HUES64 (cell line): ENCODE results near the gene LEMD1.
"Not testable (repeated sequence)": the region's sequence is repeated elsewhere in the genome, so short reads cannot be mapped to it uniquely, and the experiment has no call there.

Source experiments
- H3K27ac ChIP-seq: 2 replicates; pipeline ENCODE4 v1.7.0; 2013; ENCODE audit warnings: low read depth, low read length, inconsistent platforms
- H3K27me3 ChIP-seq: 2 replicates; pipeline ENCODE4 v1.6.1; 2013; ENCODE audit warnings: mild to moderate bottlenecking, low read length; ENCODE audit not compliant: insufficient read depth
- H3K36me3 ChIP-seq: 2 replicates; pipeline ENCODE4 v1.6.1; 2013; ENCODE audit warnings: mild to moderate bottlenecking, low read length; ENCODE audit not compliant: insufficient read depth
- H3K4me1 ChIP-seq: 2 replicates; pipeline ENCODE4 v1.6.1; 2013; ENCODE audit warnings: mild to moderate bottlenecking, low read length, moderate library complexity; ENCODE audit not compliant: insufficient read depth
- H3K4me3 ChIP-seq: 2 replicates; pipeline ENCODE4 v1.5.1; 2013; ENCODE audit warnings: mild to moderate bottlenecking, low read length, moderate library complexity
- H3K9ac ChIP-seq: 2 replicates; pipeline ENCODE4 v1.6.1; 2013; ENCODE audit warnings: mild to moderate bottlenecking, low read depth, low read length
- H3K9me3 ChIP-seq: 2 replicates; pipeline ENCODE4 v1.6.1; 2013; ENCODE audit warnings: low read depth, low read length; ENCODE audit not compliant: insufficient read depth
- WGBS: fragments of 150-250, 120-280 bp; methylation state at CpG from one replicate; pipeline ENCODE4 v1.1.7; 2013; ENCODE audit warnings: missing lambda C conversion rate; 5-methylcytosine and 5-hydroxymethylcytosine counted together

LEMD1 gene

DNA sequence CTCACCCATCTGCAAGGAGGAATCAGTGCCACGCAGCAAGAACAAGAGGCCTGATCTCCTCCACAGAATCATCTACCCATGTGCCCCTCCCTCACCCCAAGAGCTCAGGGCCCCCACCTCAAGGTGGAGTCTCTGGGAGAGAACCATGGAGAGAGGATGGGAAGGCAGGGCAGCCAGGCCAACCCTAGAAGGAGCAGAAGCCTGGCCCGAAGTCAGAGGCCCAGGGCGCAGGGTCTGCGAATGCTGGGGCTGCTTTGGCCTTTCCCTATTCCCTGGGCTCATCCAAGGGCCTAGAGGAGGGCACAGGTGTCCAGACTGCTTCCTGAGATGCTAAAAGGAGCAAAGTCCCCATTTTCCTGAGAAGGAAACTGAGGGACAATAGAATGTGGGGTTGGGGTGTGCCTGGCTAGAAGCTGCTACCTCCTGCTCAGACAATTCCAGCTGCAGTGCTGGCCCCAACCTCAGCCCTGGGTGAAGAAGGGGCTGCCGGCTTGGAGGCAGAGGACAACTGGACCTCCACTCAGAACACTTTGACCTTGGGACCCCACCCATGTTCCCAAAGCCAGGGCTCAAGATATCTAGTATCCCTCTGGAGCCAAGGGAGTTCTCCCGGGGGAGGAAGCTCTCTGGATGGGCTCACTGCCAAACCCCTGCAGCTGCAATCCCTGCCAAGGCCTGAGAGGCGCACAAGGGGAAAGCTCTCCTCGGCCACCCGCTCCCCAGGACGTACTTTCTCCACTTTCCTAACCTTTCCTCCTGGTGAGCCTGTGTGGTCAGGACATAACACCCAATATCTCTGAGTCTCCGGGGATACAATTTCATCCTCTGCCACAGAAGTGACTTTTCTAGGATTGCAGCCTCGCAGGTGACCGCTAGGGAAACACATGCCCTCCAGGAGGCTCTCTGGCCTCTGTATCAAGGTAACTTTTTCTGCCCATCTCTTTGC lies 16.6 kb upstream of the LEMD1 start:
- WGBS: 69% methylated on average over 13 of the region's 13 CpGs
- 0 out of 2 replicates have a peak, but pooled peaks cover 3% of the 10 kb centered on the region for H3K27me3 ChIP-seq
- H3K27ac ChIP-seq: no peak overlapping the region
- H3K9ac ChIP-seq: no peak overlapping the region
- H3K4me3 ChIP-seq: no peak overlapping the region
- H3K4me1 ChIP-seq: peaks cover 43% of the 10 kb centered on the region
- no peaks in the 10 kb centered on the region for H3K9me3 ChIP-seq
- no peaks in the 10 kb centered on the region for H3K36me3 ChIP-seq

DNA sequence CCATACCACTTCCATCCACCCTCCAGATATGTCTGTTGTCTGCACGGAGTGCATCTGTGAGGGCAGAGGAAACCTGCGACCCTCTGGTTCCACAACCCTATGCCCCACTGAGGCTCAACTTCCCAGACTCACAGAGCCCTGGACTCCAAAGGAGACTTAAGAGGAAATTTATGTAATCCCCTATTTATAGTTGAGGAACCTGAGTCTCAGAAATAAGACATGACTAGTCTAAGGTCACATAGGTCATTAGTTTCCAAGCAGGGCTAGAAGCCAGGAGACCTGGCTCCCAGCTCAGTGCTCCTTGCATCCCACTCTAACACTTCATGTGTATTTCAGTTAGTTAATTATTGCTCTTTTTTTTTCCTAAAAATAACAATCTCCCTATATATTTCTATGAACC lies 15.7 kb upstream of the LEMD1 start:
- 97% methylated on average over 2 of the region's 2 CpGs for WGBS

DNA sequence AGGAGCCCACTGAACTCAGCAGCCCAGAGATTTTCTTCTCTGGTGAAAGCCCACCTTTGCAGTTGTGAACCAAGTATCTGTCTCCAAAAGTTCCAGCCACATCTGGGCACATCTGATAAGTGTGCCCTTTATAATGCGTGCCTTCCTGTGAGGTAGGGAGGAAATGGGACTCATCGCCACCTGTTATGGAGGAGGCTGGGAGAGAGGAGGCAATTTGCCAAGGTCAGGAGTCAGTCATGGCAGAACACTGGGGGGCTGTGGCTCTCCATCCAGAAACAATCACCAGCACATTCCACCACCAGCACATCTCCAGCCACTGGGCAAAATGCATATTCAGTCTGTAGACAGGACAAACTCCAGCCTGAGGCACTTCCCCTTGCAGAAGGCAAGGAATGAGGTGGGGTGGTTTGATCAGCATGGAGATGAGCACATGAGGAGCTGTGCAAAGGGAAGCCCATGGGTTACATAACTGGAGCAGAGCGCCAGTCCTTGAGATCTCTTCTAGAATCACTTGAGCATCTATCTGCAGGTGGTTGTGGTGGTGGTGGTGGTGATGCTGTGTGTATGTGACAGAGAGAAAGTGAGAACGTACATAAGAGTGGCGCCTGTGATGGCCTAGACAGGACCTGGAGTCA lies 15.0 kb upstream of the LEMD1 start:
- no peaks in the 10 kb centered on the region for H3K9me3 ChIP-seq
- H3K27me3 ChIP-seq: 0 out of 2 replicates have a peak, but pooled peaks cover 3% of the 10 kb centered on the region
- WGBS: 92% methylated on average over 5 of the region's 5 CpGs
- H3K4me3 ChIP-seq: no peak overlapping the region
- H3K4me1 ChIP-seq: peaks cover 27% of the 10 kb centered on the region
- H3K9ac ChIP-seq: no peak overlapping the region
- no peak overlapping the region for H3K27ac ChIP-seq
- H3K36me3 ChIP-seq: no peaks in the 10 kb centered on the region

More for the DNA sequence above, 15.7 kb upstream of the LEMD1 start:
- no peak overlapping the region for H3K9ac ChIP-seq
- no peaks in the 10 kb centered on the region for H3K9me3 ChIP-seq
- peaks cover 34% of the 10 kb centered on the region for H3K4me1 ChIP-seq
- no peak overlapping the region for H3K27ac ChIP-seq
- H3K27me3 ChIP-seq: 0 out of 2 replicates have a peak, but pooled peaks cover 3% of the 10 kb centered on the region
- H3K36me3 ChIP-seq: no peaks in the 10 kb centered on the region
- H3K4me3 ChIP-seq: no peak overlapping the region

DNA sequence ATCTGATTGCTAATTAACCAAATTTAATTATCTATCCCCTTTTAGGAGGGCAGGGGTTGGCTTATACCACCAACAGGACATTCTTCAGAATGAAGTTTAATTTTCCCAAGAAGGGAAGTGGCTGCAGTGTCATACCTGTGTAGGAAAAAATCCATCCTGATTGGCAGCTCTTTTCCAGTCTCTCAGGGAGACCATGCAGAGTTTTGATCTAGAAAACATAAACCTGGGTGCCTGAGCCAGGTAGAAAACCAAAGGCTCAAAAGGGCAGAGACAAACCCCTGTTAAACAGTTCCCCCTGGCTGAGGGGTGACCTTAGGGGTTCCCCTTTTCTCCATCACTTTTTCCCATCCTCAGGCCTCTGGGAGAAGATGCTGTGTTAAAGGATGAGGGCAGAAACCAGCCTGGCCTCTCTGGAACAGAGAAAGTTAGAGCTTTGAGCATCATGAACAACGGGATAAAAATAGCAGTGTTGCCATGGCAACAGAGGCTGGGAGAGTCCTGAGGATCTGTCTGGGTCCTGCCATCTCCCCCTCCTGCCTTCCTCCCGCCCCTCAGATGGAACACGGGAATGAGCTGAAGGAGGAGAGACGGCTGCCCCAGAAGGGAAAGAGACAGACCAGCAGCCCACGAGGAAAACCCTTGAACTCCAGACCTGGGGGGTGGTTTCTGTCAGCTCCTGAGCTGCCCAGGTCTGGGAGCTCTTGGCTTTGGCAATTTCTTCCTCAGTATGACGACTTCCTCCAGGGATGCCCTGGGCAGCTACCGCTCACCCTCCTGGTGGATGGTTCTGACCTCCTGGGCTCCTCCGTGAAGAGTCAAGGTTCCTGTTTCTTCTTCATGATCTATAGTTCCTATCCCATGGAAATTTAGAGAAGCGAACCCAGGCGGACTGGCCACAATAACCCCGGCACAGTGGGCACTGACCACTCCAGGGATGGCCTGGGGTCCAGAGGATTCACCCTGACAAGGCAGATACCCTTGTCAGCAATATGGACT lies 14.0 kb upstream of the LEMD1 start:
- 75% methylated on average over 11 of the region's 11 CpGs for WGBS
- H3K4me1 ChIP-seq: peaks cover 20% of the 10 kb centered on the region
- H3K9ac ChIP-seq: no peak overlapping the region
- no peak overlapping the region for H3K4me3 ChIP-seq
- H3K36me3 ChIP-seq: no peaks in the 10 kb centered on the region
- no peaks in the 10 kb centered on the region for H3K9me3 ChIP-seq
- no peak overlapping the region for H3K27ac ChIP-seq
- 0 out of 2 replicates have a peak, but pooled peaks cover 3% of the 10 kb centered on the region for H3K27me3 ChIP-seq

DNA sequence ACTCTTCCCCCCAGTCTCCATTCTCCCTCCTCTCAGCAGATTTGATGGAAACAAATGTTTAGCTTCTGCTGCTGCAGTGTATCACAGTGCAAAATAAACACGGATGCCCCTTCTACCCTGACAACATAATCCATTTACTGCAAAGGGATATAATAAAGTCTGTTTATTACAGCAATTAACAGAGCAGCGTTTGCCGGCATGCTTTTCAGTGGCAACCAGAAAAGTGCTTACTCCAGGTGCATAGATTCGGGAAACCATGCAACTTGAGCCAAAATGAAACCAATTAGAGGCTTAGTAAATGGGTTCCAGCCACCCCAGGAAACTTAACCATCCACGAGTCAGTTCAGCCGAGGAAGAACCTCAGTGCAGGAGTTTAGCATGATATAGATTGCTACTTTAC lies 12.9 kb upstream of the LEMD1 start:
- Histone ChIP-seq H3K4me3 (no peak overlapping the region), H3K9me3 (no peaks in the 10 kb centered on the region), H3K27me3 (peaks cover 3% of the 10 kb centered on the region; the same call in 1 of the 2 replicates), H3K4me1 (peaks cover 14% of the 10 kb centered on the region), H3K27ac (no peak overlapping the region), H3K36me3 (no peaks in the 10 kb centered on the region), H3K9ac (no peak overlapping the region)
- WGBS: 85% methylated on average over 6 of the region's 6 CpGs

DNA sequence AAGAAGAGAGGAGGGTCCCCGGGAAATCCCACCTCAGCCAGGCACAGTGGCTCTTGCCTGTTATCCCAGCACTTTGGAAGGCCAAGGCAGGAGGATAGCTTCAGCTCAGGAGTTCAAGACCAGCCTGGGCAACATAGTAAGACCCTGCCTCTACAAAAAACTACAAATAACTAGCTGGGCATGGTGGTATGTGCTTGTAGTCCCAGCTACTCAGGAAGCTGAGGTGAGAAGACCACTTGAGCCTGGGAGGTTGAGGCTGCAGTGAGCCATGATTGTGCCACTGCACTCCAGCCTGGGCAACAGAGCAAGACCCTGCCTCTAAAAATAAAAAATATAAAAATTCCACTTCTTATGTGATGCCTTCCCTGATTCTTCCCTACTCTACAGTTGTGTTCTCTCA lies 10.8 kb upstream of the LEMD1 start:
- H3K27ac ChIP-seq, H3K4me1 ChIP-seq, H3K36me3 ChIP-seq, H3K27me3 ChIP-seq, H3K9ac ChIP-seq, H3K9me3 ChIP-seq, H3K4me3 ChIP-seq: not testable (repeated sequence)
- WGBS: 92% methylated on average over 1 of the region's 1 CpG

DNA sequence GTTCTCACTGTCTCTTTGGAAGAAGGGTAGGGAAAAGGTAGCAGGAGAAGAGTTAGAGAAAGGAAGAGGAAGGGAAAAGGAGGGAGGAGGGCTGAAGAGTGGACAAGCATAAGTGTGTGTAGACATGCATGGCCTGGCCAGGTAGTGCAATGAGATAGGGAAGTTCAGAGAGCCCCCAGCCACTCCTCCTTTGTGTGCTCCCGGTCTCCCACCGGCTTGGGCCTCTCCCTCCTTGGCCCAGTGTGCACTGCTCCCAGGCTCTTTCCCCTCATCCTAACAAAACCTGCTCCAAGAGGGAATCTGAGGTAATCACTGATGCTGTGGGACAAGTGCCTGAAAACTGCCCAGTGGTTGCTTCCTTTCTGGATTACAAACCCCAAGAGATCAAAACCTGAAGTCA lies 10.3 kb upstream of the LEMD1 start:
- Histone ChIP-seq H3K4me3 (no peak overlapping the region), H3K27ac (no peak overlapping the region), H3K9me3 (no peaks in the 10 kb centered on the region), H3K27me3 (peaks cover 6% of the 10 kb centered on the region; the same call in 1 of the 2 replicates), H3K36me3 (no peaks in the 10 kb centered on the region), H3K4me1 (peaks cover 6% of the 10 kb centered on the region), H3K9ac (no peak overlapping the region)
- WGBS: 57% methylated on average over 2 of the region's 2 CpGs

DNA sequence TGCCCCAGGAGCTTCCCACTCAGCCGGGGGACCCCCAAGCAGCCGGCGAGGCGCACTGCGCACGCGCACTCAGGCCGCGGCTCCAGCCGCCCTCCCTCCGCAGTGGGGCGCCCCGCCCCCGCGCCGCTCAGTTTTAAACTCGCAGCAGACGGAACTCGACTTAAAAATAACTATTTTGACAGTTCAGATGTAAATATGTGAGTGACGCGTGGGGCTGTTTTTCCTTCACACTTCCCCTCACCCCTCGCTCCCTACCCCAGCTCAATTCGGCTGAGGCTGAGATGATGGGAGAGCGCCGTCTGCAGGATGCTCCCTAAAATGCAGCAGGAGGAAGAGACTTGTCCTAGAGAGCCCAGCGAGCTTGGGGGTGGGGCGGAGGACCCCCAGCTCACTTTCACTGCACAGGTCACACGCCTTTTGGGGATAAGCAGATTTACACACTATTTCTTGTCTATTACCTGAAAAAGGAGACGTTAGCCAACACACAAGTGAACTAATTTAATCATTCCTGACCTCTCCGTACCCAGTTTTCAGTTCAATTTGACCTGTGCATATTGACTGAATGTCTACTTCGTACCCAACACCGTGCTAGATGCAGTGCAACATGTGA lies 8.9 kb upstream of the LEMD1 start:
- H3K27ac ChIP-seq: no peak overlapping the region
- no peak overlapping the region; the same call in 1 of the 2 replicates for H3K9ac ChIP-seq
- H3K36me3 ChIP-seq: no peaks in the 10 kb centered on the region
- H3K9me3 ChIP-seq: no peaks in the 10 kb centered on the region
- 14% methylated on average over 30 of the region's 32 CpGs for WGBS
- peaks cover 4% of the 10 kb centered on the region; the same call in 1 of the 2 replicates for H3K4me1 ChIP-seq
- peaks cover 6% of the 10 kb centered on the region; the same call in 1 of the 2 replicates for H3K27me3 ChIP-seq
- peak overlapping the region; percentile 64 for H3K4me3 ChIP-seq

DNA sequence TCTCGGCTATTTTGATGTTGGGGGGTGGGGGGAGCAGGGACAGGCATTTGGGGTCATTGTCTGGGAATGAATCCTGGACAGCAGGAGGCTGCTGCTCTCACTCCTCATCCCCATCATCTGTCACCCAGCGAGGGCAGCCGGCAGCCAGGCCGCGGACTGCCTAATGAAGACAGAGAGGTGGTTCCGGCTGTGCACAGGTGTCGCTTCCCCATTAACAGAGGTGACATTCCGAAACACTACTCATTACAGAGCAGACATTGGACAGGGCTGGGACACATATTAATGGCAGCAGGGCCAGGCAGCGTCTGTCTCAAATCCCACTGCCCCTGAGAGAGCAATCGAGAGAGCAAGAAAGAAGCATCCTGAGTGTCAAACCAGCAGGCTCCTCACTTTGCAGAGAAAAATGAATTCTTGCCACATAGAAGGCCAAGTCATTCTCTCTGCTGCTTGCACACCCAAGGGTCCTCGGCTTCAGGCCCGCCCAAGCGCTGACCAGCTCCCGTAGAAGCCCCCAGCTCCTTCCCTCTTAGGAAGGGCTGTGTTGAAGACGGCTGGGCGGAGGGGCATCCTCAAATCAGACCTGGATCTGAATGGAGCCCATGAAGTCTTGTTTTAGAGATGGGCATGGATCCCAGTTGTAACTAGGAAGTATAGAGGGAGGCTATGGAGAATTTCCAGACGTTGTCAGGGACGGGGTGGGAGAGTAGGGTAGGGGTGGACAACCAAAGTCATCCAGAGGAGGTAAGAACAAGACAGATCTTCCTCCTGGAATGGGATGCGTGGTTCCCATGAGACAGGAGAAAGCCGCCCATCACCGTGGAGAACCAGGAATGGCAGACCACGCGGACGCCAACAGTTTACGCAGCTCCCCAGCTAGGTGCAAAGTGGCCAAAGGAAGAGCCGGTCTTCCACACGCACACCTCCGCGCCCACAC lies 8.2 kb upstream of the LEMD1 start:
- Histone ChIP-seq H3K27me3 (peaks cover 6% of the 10 kb centered on the region; the same call in 1 of the 2 replicates), H3K4me3 (peak overlapping the region; percentile 64), H3K4me1 (peaks cover 4% of the 10 kb centered on the region; the same call in 1 of the 2 replicates), H3K27ac (no peak overlapping the region), H3K9me3 (no peaks in the 10 kb centered on the region), H3K9ac (no peak overlapping the region), H3K36me3 (no peaks in the 10 kb centered on the region)
- 66% methylated on average over 29 of the region's 29 CpGs for WGBS
